Mesenchymal stem cell (in vitro differentiated cells and primary cell): ENCODE results near the gene DAB2.

ENCODE experiments used
- DNase-seq: peaks from one replicate; pipeline ENCODE4 v3.0.0-alpha.2; 2013
- H2AFZ ChIP-seq: one replicate; pipeline ENCODE4 v1.6.1; 2013; ENCODE audit warnings: low read depth, mild to moderate bottlenecking, control low read depth, inconsistent platforms, low read length, moderate library complexity
- H2AK5ac ChIP-seq: 2 replicates; pipeline ENCODE4 v1.6.1; 2013; ENCODE audit warnings: low read length, moderate library complexity, mild to moderate bottlenecking, inconsistent platforms; ENCODE audit not compliant: severe bottlenecking
- H2BK120ac ChIP-seq: one replicate; pipeline ENCODE4 v1.6.1; 2013; ENCODE audit warnings: low read depth, mild to moderate bottlenecking, inconsistent platforms, low read length, moderate library complexity
- H2BK12ac ChIP-seq, 2 experiments: one replicate each; pipeline ENCODE4 v1.6.1; 2013; ENCODE audit warnings: inconsistent platforms in 2 of 2, low read length in 2 of 2, mild to moderate bottlenecking in 2 of 2, moderate library complexity in 2 of 2, control low read depth in 1 of 2
- H2BK15ac ChIP-seq: one replicate; pipeline ENCODE4 v1.6.1; 2013; ENCODE audit warnings: mild to moderate bottlenecking, low read depth, inconsistent platforms; ENCODE audit not compliant: poor library complexity, severe bottlenecking
- H2BK5ac ChIP-seq: 2 replicates; pipeline ENCODE4 v1.6.1; 2013; ENCODE audit warnings: low read depth, mild to moderate bottlenecking, low read length, control low read depth, inconsistent platforms; ENCODE audit not compliant: poor library complexity, severe bottlenecking
- H3K14ac ChIP-seq, 2 experiments: one replicate each; pipeline ENCODE4 v1.6.1; 2013; ENCODE audit warnings: inconsistent platforms in 2 of 2, low read length in 2 of 2, control low read depth in 1 of 2, mild to moderate bottlenecking in 1 of 2, moderate library complexity in 1 of 2
- H3K18ac ChIP-seq, 2 experiments: one replicate each; pipeline ENCODE4 v1.6.1; 2013; ENCODE audit warnings: inconsistent platforms in 2 of 2, low read length in 2 of 2, control low read depth in 1 of 2, low read depth in 1 of 2, mild to moderate bottlenecking in 1 of 2
- H3K23ac ChIP-seq, 2 experiments: one replicate each; pipeline ENCODE4 v1.6.1; 2013; ENCODE audit warnings: inconsistent platforms in 2 of 2, low read length in 2 of 2, mild to moderate bottlenecking in 2 of 2, moderate library complexity in 2 of 2, control low read depth in 1 of 2
- H3K27ac ChIP-seq: 2 replicates; pipeline ENCODE4 v1.5.1; 2013; ENCODE audit warnings: mild to moderate bottlenecking, moderate library complexity, low read length, control low read depth, inconsistent platforms; ENCODE audit not compliant: poor library complexity, severe bottlenecking
- H3K27me3 ChIP-seq, 2 experiments: 2 replicates each; pipeline versions ENCODE4 v1.6.1 to v1.7.0; 2013; ENCODE audit warnings: low read length in 2 of 2, mild to moderate bottlenecking in 2 of 2, moderate library complexity in 2 of 2, control low read depth in 1 of 2, inconsistent platforms in 1 of 2; ENCODE audit not compliant: control insufficient read depth in 1 of 2, insufficient read depth in 1 of 2
- H3K36me3 ChIP-seq, 2 experiments: 2 replicates each; pipeline versions ENCODE4 v1.6.1 to v1.7.0; 2013; ENCODE audit warnings: low read length in 2 of 2, control low read depth in 1 of 2, inconsistent platforms in 1 of 2, low read depth in 1 of 2, mild to moderate bottlenecking in 1 of 2; ENCODE audit not compliant: insufficient read depth in 2 of 2, control insufficient read depth in 1 of 2
- H3K4ac ChIP-seq, 2 experiments: one replicate each; pipeline ENCODE4 v1.6.1; 2013; ENCODE audit warnings: inconsistent platforms in 2 of 2, low read length in 2 of 2, mild to moderate bottlenecking in 2 of 2, moderate library complexity in 2 of 2, control low read depth in 1 of 2, low read depth in 1 of 2
- H3K4me1 ChIP-seq: 2 replicates; pipeline ENCODE4 v1.6.1; 2013; ENCODE audit warnings: low read depth, low read length, control low read depth; ENCODE audit not compliant: control insufficient read depth, insufficient read depth
- H3K4me2 ChIP-seq: 2 replicates; pipeline ENCODE4 v1.6.1; 2013; ENCODE audit warnings: low read length, mild to moderate bottlenecking, inconsistent platforms; ENCODE audit not compliant: poor library complexity, severe bottlenecking
- H3K4me3 ChIP-seq, 2 experiments: 2 replicates each; pipeline versions ENCODE4 v1.5.1 to v1.7.0; 2013; ENCODE audit warnings: low read length in 2 of 2, mild to moderate bottlenecking in 2 of 2, control low read depth in 1 of 2, low read depth in 1 of 2; ENCODE audit not compliant: insufficient read depth in 1 of 2
- H3K79me1 ChIP-seq: replicated peaks from 2 replicates; pipeline ENCODE4 v1.6.1; 2013; ENCODE audit warnings: mild to moderate bottlenecking, control low read depth, low read length, inconsistent platforms; ENCODE audit not compliant: poor library complexity, severe bottlenecking
- H3K9ac ChIP-seq: 2 replicates; pipeline ENCODE4 v1.7.0; 2013; ENCODE audit warnings: mild to moderate bottlenecking, low read length, moderate library complexity
- H3K9me3 ChIP-seq: 2 replicates; pipeline ENCODE4 v1.7.0; 2013; ENCODE audit warnings: mild to moderate bottlenecking, low read length; ENCODE audit not compliant: control insufficient read depth
- H4K8ac ChIP-seq: one replicate; pipeline ENCODE4 v1.6.1; 2013; ENCODE audit warnings: inconsistent platforms, mild to moderate bottlenecking, low read length, moderate library complexity
- H4K91ac ChIP-seq: one replicate; pipeline ENCODE4 v1.6.1; 2013; ENCODE audit warnings: mild to moderate bottlenecking, low read length, inconsistent platforms
- WGBS: methylation state at CpG from one replicate; pipeline ENCODE4 v1.1.7; 2013; ENCODE audit warnings: mixed read lengths; 5-methylcytosine and 5-hydroxymethylcytosine counted together

The DAB2 gene

GRCh38 chr5:39355324-39355723 lies 69.5 kb downstream of the DAB2 start:
- Histone ChIP-seq H2BK5ac (no peak overlapping the region), H3K9ac (no peak overlapping the region), H3K9me3 (peaks cover 20% of the 10 kb centered on the region), H3K27me3 (no peaks in the 10 kb centered on the region), H3K36me3 (no peaks in the 10 kb centered on the region), H2AFZ (no peak overlapping the region), H3K18ac (no peak overlapping the region), H2BK120ac (no peak overlapping the region), H3K79me1 (no peaks in the 10 kb centered on the region), H2AK5ac (no peak overlapping the region), H3K4me3 (no peak overlapping the region), H3K4ac (no peak overlapping the region), H2BK15ac (no peak overlapping the region), H3K14ac (no peak overlapping the region), H3K27ac (no peak overlapping the region), H3K4me1 (no peaks in the 10 kb centered on the region), H4K91ac (no peak overlapping the region), H3K4me2 (no peak overlapping the region), H4K8ac (no peak overlapping the region), H2BK12ac (no peak overlapping the region), H3K23ac (no peak overlapping the region)
- no peak for DNase-seq
- 90% methylated on average over 3 of the region's 3 CpGs for WGBS

- H2BK120ac ChIP-seq, result no peak overlapping the region
- no peak overlapping the region for H2AFZ ChIP-seq
- WGBS, result 100% methylated on average over 1 of the region's 1 CpG
- no peak overlapping the region for H3K27ac ChIP-seq
- no peak overlapping the region for H3K4me3 ChIP-seq
- no peak overlapping the region for H2BK15ac ChIP-seq
- no peak overlapping the region for H4K8ac ChIP-seq
- peaks cover 26% of the 10 kb centered on the region for H3K9me3 ChIP-seq
- H3K23ac ChIP-seq, result no peak overlapping the region
- H3K4me1 ChIP-seq, result no peaks in the 10 kb centered on the region
- no peak overlapping the region for H3K4me2 ChIP-seq
- no peak overlapping the region for H3K18ac ChIP-seq
- no peaks in the 10 kb centered on the region for H3K27me3 ChIP-seq
- no peak overlapping the region for H2BK5ac ChIP-seq
- H3K4ac ChIP-seq, result no peak overlapping the region
- no peak overlapping the region for H2BK12ac ChIP-seq
- DNase-seq, result no peak
- no peaks in the 10 kb centered on the region for H3K79me1 ChIP-seq
- no peak overlapping the region for H2AK5ac ChIP-seq
- no peak overlapping the region for H3K14ac ChIP-seq
- H4K91ac ChIP-seq, result no peak overlapping the region
- H3K9ac ChIP-seq, result no peak overlapping the region
- no peaks in the 10 kb centered on the region for H3K36me3 ChIP-seq
Observed at GRCh38 chr5:39353717-39354399, 70.9 kb downstream of the DAB2 start.

GRCh38 chr5:39352951-39353350 lies 71.8 kb downstream of the DAB2 start:
- no peaks in the 10 kb centered on the region for H3K36me3 ChIP-seq
- H3K23ac ChIP-seq, result no peak overlapping the region
- H2AK5ac ChIP-seq, result no peak overlapping the region
- peaks cover 26% of the 10 kb centered on the region for H3K9me3 ChIP-seq
- no peak overlapping the region for H2BK12ac ChIP-seq
- WGBS, result 75% methylated on average over 1 of the region's 1 CpG
- no peak overlapping the region for H4K8ac ChIP-seq
- H3K27ac ChIP-seq, result no peak overlapping the region
- H3K27me3 ChIP-seq, result no peaks in the 10 kb centered on the region
- H2BK120ac ChIP-seq, result no peak overlapping the region
- no peak overlapping the region for H3K18ac ChIP-seq
- no peak overlapping the region for H2BK5ac ChIP-seq
- no peak for DNase-seq
- H3K79me1 ChIP-seq, result no peaks in the 10 kb centered on the region
- no peak overlapping the region for H4K91ac ChIP-seq
- no peak overlapping the region for H3K14ac ChIP-seq
- no peak overlapping the region for H3K4ac ChIP-seq
- H3K4me2 ChIP-seq, result no peak overlapping the region
- no peaks in the 10 kb centered on the region for H3K4me1 ChIP-seq
- H3K9ac ChIP-seq, result no peak overlapping the region
- no peak overlapping the region for H3K4me3 ChIP-seq
- H2BK15ac ChIP-seq, result no peak overlapping the region
- no peak overlapping the region for H2AFZ ChIP-seq

GRCh38 chr5:39352170-39352569 lies 72.6 kb downstream of the DAB2 start:
- no peaks in the 10 kb centered on the region for H3K4me1 ChIP-seq
- DNase-seq, result no peak
- no peak overlapping the region for H2AFZ ChIP-seq
- no peak overlapping the region for H2AK5ac ChIP-seq
- no peak overlapping the region for H3K4me2 ChIP-seq
- peaks cover 26% of the 10 kb centered on the region for H3K9me3 ChIP-seq
- H3K18ac ChIP-seq, result no peak overlapping the region
- no peak overlapping the region for H2BK5ac ChIP-seq
- no peak overlapping the region for H4K91ac ChIP-seq
- H3K4ac ChIP-seq, result no peak overlapping the region
- no peak overlapping the region for H3K4me3 ChIP-seq
- no peak overlapping the region for H4K8ac ChIP-seq
- H3K14ac ChIP-seq, result no peak overlapping the region
- H2BK120ac ChIP-seq, result no peak overlapping the region
- no peak overlapping the region for H3K27ac ChIP-seq
- no peaks in the 10 kb centered on the region for H3K36me3 ChIP-seq
- H3K23ac ChIP-seq, result no peak overlapping the region
- H3K27me3 ChIP-seq, result no peaks in the 10 kb centered on the region
- H2BK12ac ChIP-seq, result no peak overlapping the region
- no peak overlapping the region for H2BK15ac ChIP-seq
- no peak overlapping the region for H3K9ac ChIP-seq
- no peaks in the 10 kb centered on the region for H3K79me1 ChIP-seq
- 67% methylated on average over 2 of the region's 2 CpGs for WGBS
